GM18519 (cell line): ENCODE data around the gene ZNF23.
"Not testable (repeated sequence)": the region's sequence is repeated elsewhere in the genome, so short reads cannot be mapped to it uniquely, and the experiment has no call there.

Source experiments
- ATAC-seq: cut with Tn5 transposase; IDR thresholded peaks from one replicate; pipeline ENCODE4 v1.9.1; 2021; ENCODE audit warnings: mild to moderate bottlenecking, moderate library complexity; ENCODE audit not compliant: unreplicated experiment, low FRiP score

ZNF23 gene

GRCh38 chr16:71461686-71462648 is at the start of gene ZNF23:
TSS of gene ZNF23 (minus strand) at chr16:71462247. CDS start at chr16:71456796, 5,451 bp downstream.
- peak; percentile 82 for ATAC-seq

- ATAC-seq = no peak
Measured at GRCh38 chr16:71507061-71507460, 45.0 kb upstream of the ZNF23 start.

- no peak for ATAC-seq
Measured at GRCh38 chr16:71504901-71505300, 42.9 kb upstream of the ZNF23 start.

GRCh38 chr16:71504051-71504450 is 42.0 kb upstream of the ZNF23 start:
- not testable (repeated sequence) for ATAC-seq

- no peak for ATAC-seq
Measured at GRCh38 chr16:71501547-71501946, 39.5 kb upstream of the ZNF23 start.

GRCh38 chr16:71500964-71501363 is 38.9 kb upstream of the ZNF23 start:
- no peak for ATAC-seq

GRCh38 chr16:71499775-71500364 is 37.8 kb upstream of the ZNF23 start:
- ATAC-seq = no peak

GRCh38 chr16:71498031-71498430 is 36.0 kb upstream of the ZNF23 start:
- ATAC-seq = no peak

GRCh38 chr16:71493213-71493612 is 31.2 kb upstream of the ZNF23 start:
- no peak for ATAC-seq

- ATAC-seq = no peak
Measured at GRCh38 chr16:71492786-71493185, 30.7 kb upstream of the ZNF23 start.

GRCh38 chr16:71491054-71491453 is 29.0 kb upstream of the ZNF23 start:
- no peak for ATAC-seq

GRCh38 chr16:71490361-71490760 is 28.3 kb upstream of the ZNF23 start:
- no peak for ATAC-seq

- ATAC-seq = no peak
Measured at GRCh38 chr16:71489122-71489521, 27.1 kb upstream of the ZNF23 start, which contains the start of gene ZNF19. TSS of gene ZNF19 (minus strand) at chr16:71489324. CDS start at chr16:71482114, 7,210 bp downstream.

- ATAC-seq = peak; percentile 70
Measured at GRCh38 chr16:71484006-71484893, 22.2 kb upstream of the ZNF23 start.

- ATAC-seq = no peak
Measured at GRCh38 chr16:71482569-71482968, 20.5 kb upstream of the ZNF23 start.

GRCh38 chr16:71480956-71481355 is 18.9 kb upstream of the ZNF23 start:
- ATAC-seq = no peak

- no peak for ATAC-seq
Measured at GRCh38 chr16:71479420-71479819, 17.4 kb upstream of the ZNF23 start.

GRCh38 chr16:71476457-71477124 is 14.5 kb upstream of the ZNF23 start:
- ATAC-seq = no peak

- ATAC-seq = no peak
Measured at GRCh38 chr16:71474864-71475263, 12.8 kb upstream of the ZNF23 start.

GRCh38 chr16:71473891-71474290 is 11.8 kb upstream of the ZNF23 start:
- ATAC-seq = no peak
